AG20443 (cell line): ENCODE data around the gene FAM187B.

Source experiments
- DNase-seq: peaks from one replicate; pipeline ENCODE4 v3.0.0; 2012; ENCODE audit warnings: low spot score, mixed read lengths

FAM187B gene

GRCh38 chr19:35178701-35179100 is 49.8 kb downstream of the FAM187B start:
- no peak for DNase-seq

- DNase-seq: no peak
Measured at GRCh38 chr19:35177377-35178274, 50.9 kb downstream of the FAM187B start.

GRCh38 chr19:35176181-35176570 is 52.4 kb downstream of the FAM187B start:
- DNase-seq: no peak
